Spleen (tissue), 7 donors: ENCODE data around the gene NPAS2.

ENCODE experiments used
- CTCF ChIP-seq, 11 experiments: fragments of 200-600 bp in 7 of 11; fragments of 450-650 bp in 4 of 11; sonication (generic) in 4 of 11; IDR thresholded peaks in 8 of 11; conservative IDR thresholded peaks in 3 of 11; 1 replicate in 7 of 11; 2 replicates in 4 of 11; pipeline versions ENCODE4 v1.4.0 to v1.8.0; 2016 to 2021; ENCODE audit warnings: antibody characterized with exemption in 11 of 11, inconsistent platforms in 4 of 11, mild to moderate bottlenecking in 1 of 11
- POLR2A ChIP-seq, 3 donors: fragments of 450-650 bp; IDR thresholded peaks; one replicate each; pipeline ENCODE4 v1.5.1; 2017; ENCODE audit warnings: antibody characterized with exemption in 3 of 3, mild to moderate bottlenecking in 1 of 3
- POLR2AphosphoS5 ChIP-seq, 3 donors: sonication (generic); formaldehyde crosslinking; IDR thresholded peaks; one replicate each; pipeline ENCODE4 v1.5.1; 2017; ENCODE audit warnings: antibody characterized with exemption in 3 of 3
- donor health status: DM: no; HTN: no; CAD: no; lungs with moderate emphysema.
- donor health status: DM: no; HTN: no; CAD: no.
- donor health status: DM: no; HTN: no; CAD: no.

GRCh38 chr2:100909534-100910081 is 89.7 kb downstream of the NPAS2 start:
- TF ChIP-seq CTCF (IDR thresholded peaks at IDR 0.05 in 8 of 11, conservative IDR thresholded peaks at IDR 0.05 in 3 of 11), result no peak
- TF ChIP-seq POLR2A (IDR thresholded peaks at IDR 0.05), result no peak
- TF ChIP-seq POLR2AphosphoS5 (IDR thresholded peaks at IDR 0.05), result no peak
